Stimulated activated CD4-positive, alpha-beta T cell treated with anti-CD3 and anti-CD28 coated beads, Interleukin-2, amount 100 ng/mL, for 4 hours (primary cell): ENCODE measurements around the gene ZNF136.

Source experiments
- DNase-seq: peaks from one replicate; pipeline ENCODE4 v3.0.0-alpha.2; 2020; ENCODE audit warnings: low read depth

ZNF136 gene

GRCh38 chr19:12162882-12163806, at the start of gene ZNF136:
Gene ZNF136, plus strand, starts transcription at chr19:12163096. Its CDS starts 108 bp downstream, at chr19:12163204.
- DNase-seq: peak; percentile 90

DNA sequence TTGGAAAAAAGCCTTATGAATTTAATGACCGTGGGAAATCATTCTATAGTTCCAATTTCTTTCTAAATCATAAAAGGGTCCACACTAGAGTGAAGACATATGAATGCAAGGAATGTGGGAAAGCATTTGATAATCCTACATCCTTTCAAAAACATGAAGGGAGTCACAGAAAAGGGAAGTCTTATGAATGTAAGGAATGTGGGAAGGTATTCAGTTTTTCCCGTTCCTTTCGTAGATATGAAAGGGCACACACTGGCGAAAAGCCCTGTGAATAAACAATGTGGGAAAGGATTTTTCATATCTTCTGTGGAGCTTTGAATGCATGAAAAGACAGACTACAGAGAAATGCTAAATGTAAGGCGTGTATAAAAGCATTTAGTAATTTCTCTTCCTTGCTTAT, 49.8 kb upstream of the ZNF136 start:
- DNase-seq: no peak

GRCh38 chr19:12117201-12117970, 45.5 kb upstream of the ZNF136 start:
- no peak for DNase-seq

- no peak for DNase-seq
These were observed 36.2 kb upstream of the ZNF136 start for GRCh38 chr19:12126707-12127106.

DNA sequence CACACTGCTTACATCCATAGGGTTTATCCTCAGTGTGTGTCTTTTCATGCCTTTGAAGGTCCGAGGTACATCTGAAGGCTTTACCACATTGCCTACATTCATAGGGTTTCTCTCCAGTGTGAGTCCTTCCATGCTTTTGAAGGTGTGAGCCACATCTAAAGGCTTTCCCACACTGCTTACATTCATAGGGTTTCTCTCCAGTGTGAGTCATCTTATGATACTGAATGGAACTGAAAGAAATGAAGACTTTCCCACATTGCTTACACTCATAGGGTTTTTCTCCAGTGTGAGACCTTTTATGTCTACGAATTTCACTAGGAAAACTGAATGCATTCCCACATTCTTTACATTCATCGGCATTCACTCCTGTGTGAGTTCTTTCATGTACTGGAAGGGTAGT, 29.8 kb upstream of the ZNF136 start:
- no peak for DNase-seq

- DNase-seq: peak; percentile 29
These were observed 25.5 kb upstream of the ZNF136 start for GRCh38 chr19:12137221-12137940.

GRCh38 chr19:12139269-12139668, 23.6 kb upstream of the ZNF136 start:
- DNase-seq: no peak

DNA sequence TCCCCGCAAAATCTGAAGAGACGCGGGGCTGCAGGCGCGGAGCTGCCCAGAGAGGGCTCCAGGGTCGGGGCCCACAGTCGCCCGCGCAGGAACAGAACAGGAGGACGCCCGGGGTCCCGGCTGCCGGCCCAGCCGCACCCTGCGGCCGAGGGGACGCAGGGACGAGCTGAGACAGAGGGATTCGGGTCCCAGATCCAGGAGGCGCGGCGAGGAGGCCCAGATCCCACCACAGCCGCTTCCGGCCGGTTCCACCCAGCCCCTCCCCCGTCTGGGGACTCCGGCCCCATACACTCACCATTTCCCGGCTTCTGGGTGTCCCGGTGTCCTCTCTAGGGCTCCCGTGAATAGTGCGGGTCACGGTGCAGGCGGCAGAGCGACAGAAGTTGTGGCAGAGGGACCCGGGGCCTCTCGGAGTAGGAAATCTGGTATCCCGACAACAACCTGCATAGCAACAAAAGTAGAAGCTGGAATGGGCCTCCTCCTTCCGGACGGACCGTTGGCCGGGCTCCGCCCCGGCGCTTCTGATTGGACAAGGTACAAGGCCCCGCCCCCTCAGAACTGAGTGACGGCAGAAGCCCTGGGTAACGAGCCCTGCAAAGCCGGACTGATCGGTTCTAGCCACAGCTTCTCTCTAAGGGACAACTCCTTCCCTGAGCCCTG, 22.9 kb upstream of the ZNF136 start, which contains the start of gene ZNF20:
ZNF20 (minus strand) TSS at position 466 of the 660 bp plus-strand sequence; CDS start at position 298, 168 bp downstream.
- peak; percentile 83 for DNase-seq

DNA sequence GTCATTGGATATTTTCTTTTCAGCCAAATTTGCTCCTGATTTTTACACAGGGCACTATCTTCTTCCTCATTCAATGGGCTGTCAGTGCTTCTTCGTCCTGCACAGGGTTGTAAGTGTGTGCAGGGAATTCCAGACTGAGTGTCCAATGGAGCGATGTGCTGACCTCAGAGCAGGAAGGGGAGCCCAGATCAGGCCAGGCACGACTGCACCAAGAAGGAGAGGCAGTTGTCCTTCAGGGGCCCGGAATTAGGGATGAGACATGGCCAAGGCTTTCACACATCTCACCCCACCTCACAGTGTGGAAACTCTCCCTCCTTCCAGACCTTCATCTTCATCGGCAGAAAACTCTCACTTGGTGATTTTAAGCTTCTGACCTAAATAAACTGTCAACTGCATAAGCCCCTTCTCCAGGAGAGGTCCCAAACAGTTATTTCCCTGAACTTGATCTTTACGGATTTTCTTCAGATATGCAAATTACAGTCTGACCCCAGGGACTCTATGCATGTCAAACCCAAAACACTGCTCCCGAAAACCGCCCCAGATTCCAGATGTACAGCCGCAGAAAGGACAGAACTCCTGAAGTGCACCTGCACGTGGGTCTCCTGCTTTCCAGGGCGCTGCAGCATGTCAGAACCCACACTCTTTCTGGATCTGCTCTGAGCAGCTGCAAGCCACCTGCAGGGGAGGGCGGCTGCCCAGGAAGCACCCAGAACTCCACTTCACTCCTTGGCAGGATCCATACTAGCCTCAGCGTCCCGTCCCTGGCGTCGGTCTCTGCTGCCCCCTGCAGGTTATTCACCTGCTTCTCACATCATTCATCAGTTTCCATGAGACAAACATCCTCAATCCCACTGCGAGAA, 22.1 kb upstream of the ZNF136 start:
- peak; percentile 79 for DNase-seq

- DNase-seq: no peak
These were observed 21.5 kb upstream of the ZNF136 start for GRCh38 chr19:12141405-12141736.

DNA sequence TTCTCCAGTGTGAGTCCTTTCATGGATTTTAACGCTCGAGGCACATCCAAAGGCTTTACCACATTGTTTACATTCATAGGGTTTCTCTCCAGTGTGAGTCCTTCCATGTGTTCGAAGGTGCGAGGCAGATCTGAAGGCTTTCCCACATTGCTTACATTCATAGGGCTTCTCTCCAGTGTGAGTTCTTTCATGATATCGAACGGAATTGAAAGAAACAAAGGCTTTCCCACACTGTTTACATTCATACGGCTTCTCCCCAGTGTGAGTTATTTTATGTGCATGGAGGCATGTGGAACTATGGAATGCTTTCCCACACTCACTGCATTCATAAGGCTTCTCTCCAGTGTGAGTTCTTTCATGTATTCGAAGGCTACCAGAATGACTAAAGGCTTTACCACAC, 17.5 kb upstream of the ZNF136 start:
- DNase-seq: no peak

GRCh38 chr19:12155324-12155860, 7.5 kb upstream of the ZNF136 start:
- DNase-seq: no peak

GRCh38 chr19:12156223-12157058, 6.5 kb upstream of the ZNF136 start, which contains the start of gene ZNF625:
Gene ZNF625, minus strand, starts transcription at chr19:12156734. Its CDS starts 176 bp downstream, at chr19:12156558.
- no peak for DNase-seq

GRCh38 chr19:12159773-12160414, 3.0 kb upstream of the ZNF136 start:
- DNase-seq: no peak

- no peak for DNase-seq
These were observed 399 bp upstream of the ZNF136 start for GRCh38 chr19:12162513-12162881.

DNA sequence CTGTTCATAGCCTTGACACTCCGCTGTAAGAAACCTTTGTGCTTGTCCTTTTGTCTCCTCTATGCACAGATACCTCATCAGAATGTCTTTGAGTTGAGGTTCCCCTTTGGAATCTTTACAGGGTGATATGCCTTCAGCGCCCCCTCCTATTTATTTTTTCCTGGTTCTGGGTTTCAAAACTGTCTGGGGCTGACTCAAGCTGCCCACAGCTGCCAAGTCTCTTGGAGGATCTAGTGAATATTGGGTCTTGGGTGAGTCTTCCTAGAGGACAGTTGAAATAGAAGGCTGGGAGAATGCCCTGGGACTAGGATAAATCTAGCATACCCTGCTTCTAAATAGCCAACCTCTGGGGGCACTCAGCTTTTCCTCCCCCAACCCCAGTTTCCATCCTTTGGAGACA, 930 bp downstream of the ZNF136 start:
- no peak for DNase-seq

GRCh38 chr19:12166626-12167025, 3.7 kb downstream of the ZNF136 start:
- no peak for DNase-seq

GRCh38 chr19:12180377-12180776, 17.5 kb downstream of the ZNF136 start:
- no peak for DNase-seq

DNA sequence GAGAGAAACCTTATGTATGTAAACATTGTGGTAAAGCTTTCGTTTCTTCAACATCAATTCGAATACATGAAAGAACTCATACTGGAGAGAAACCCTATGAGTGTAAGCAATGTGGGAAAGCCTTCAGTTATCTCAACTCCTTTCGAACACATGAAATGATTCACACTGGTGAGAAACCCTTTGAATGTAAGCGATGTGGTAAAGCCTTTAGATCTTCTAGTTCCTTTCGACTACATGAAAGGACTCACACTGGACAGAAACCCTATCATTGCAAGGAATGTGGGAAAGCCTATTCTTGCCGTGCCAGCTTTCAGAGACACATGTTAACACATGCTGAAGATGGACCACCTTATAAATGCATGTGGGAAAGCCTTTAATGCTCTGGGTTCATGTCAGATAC, 24.7 kb downstream of the ZNF136 start:
- DNase-seq: no peak
